Peyer's patch (tissue), 4 donors: Measurements from ENCODE around the gene SHC3. TPM values are rescaled to one million over a fixed set of nuclear protein-coding genes. Genes with fewer than 3 reads are reported as not detected.

ENCODE experiments used
- DNase-seq, 3 donors: peaks; one replicate each; pipeline ENCODE4 v3.0.0-alpha.2; 2017 to 2019
- H3K27ac ChIP-seq, 4 donors: fragments of 200-600 bp; sonication (generic); one replicate each; pipeline ENCODE4 v1.5.1; 2016 to 2019
- H3K27me3 ChIP-seq, 2 donors: fragments of 200-600 bp; sonication (generic); one replicate each; pipeline ENCODE4 v1.5.1; 2019
- H3K36me3 ChIP-seq, 3 donors: fragments of 200-600 bp; sonication (generic); one replicate each; pipeline ENCODE4 v1.5.1; 2016 to 2019
- H3K4me1 ChIP-seq, 4 donors: fragments of 200-600 bp; sonication (generic); one replicate each; pipeline ENCODE4 v1.5.1; 2016 to 2019
- H3K4me3 ChIP-seq, 4 donors: fragments of 200-600 bp; sonication (generic); 1 replicate in 3 of 4; 2 replicates in 1 of 4; pipeline ENCODE4 v1.5.1; 2016 to 2019; ENCODE audit warnings: mild to moderate bottlenecking in 1 of 4
- H3K9me3 ChIP-seq, 4 donors: fragments of 200-600 bp; sonication (generic); one replicate each; pipeline ENCODE4 v1.5.1; 2016 to 2019; ENCODE audit warnings: mild to moderate bottlenecking in 1 of 4
- POLR2A ChIP-seq, 2 donors: fragments of 450-650 bp; IDR thresholded peaks; one replicate each; pipeline ENCODE4 v1.5.1; 2017; ENCODE audit warnings: antibody characterized with exemption in 2 of 2, mild to moderate bottlenecking in 2 of 2, moderate library complexity in 2 of 2
- total RNA-seq, 4 donors: library from RNA; depleted of rRNA; stranded (reverse); fragments of >200 nt; gene quantifications; one replicate each; pipeline ENCODE4 v1.1.0, GENCODE V29; 2016
- TF ChIP-seq, protein P1 (sequence below), 6 experiments: fragments of 450-650 bp in 4 of 6; fragments of 200-600 bp in 2 of 6; sonication (generic) in 1 of 6; IDR thresholded peaks; one replicate each; pipeline ENCODE4 v1.5.1; 2017 to 2019; ENCODE audit warnings: antibody characterized with exemption in 6 of 6, mild to moderate bottlenecking in 3 of 6, moderate library complexity in 1 of 6

The SHC3 gene
- total RNA-seq, 4 donors from 2014 or later = 0.88 to 5.0 (median 2.2) TPM

GRCh38 chr9:89054865-89055495 is 123.6 kb downstream of the SHC3 start:
- no peak for DNase-seq
- TF ChIP-seq POLR2A (IDR thresholded peaks at IDR 0.05) = no peak
- TF ChIP-seq, protein P1, sequence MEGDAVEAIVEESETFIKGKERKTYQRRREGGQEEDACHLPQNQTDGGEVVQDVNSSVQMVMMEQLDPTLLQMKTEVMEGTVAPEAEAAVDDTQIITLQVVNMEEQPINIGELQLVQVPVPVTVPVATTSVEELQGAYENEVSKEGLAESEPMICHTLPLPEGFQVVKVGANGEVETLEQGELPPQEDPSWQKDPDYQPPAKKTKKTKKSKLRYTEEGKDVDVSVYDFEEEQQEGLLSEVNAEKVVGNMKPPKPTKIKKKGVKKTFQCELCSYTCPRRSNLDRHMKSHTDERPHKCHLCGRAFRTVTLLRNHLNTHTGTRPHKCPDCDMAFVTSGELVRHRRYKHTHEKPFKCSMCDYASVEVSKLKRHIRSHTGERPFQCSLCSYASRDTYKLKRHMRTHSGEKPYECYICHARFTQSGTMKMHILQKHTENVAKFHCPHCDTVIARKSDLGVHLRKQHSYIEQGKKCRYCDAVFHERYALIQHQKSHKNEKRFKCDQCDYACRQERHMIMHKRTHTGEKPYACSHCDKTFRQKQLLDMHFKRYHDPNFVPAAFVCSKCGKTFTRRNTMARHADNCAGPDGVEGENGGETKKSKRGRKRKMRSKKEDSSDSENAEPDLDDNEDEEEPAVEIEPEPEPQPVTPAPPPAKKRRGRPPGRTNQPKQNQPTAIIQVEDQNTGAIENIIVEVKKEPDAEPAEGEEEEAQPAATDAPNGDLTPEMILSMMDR (IDR thresholded peaks at IDR 0.05) = no peak
- no peaks in the 10 kb centered on the region for H3K36me3 ChIP-seq
- no peaks in the 10 kb centered on the region for H3K27me3 ChIP-seq
- no peak overlapping the region for H3K27ac ChIP-seq
- no peak overlapping the region for H3K4me3 ChIP-seq
- no peaks in the 10 kb centered on the region for H3K4me1 ChIP-seq
- H3K9me3 ChIP-seq = no peaks in the 10 kb centered on the region

DNA sequence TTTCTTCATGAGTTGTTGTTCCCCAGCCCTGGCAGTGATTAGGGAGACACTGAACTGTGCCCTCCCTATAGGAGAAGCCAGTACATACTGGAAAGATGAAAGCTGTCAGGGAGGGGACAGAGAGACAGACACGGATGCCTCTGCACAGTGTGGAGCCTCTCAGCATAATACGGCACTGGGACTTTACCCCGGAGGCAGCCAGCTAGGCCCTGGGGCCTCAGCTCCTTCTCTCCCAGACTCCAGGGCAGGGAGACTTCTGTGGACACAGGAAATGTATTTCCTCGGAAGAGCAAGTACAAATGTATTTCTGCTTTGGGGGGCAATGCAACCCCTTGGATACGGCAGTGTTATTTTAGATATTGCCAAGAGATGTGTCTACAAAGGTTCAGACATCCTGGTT is 125.3 kb downstream of the SHC3 start:
- H3K9me3 ChIP-seq = no peaks in the 10 kb centered on the region
- H3K4me1 ChIP-seq = no peaks in the 10 kb centered on the region
- no peak overlapping the region for H3K27ac ChIP-seq
- H3K36me3 ChIP-seq = no peaks in the 10 kb centered on the region
- DNase-seq = no peak
- no peaks in the 10 kb centered on the region for H3K27me3 ChIP-seq
- TF ChIP-seq, protein P1 (IDR thresholded peaks at IDR 0.05) = no peak
- TF ChIP-seq POLR2A (IDR thresholded peaks at IDR 0.05) = no peak
- H3K4me3 ChIP-seq = no peak overlapping the region

GRCh38 chr9:89052470-89053097 is 126.0 kb downstream of the SHC3 start:
- no peaks in the 10 kb centered on the region for H3K27me3 ChIP-seq
- TF ChIP-seq, protein P1 (IDR thresholded peaks at IDR 0.05) = no peak
- TF ChIP-seq POLR2A (IDR thresholded peaks at IDR 0.05) = no peak
- no peak for DNase-seq
- H3K4me1 ChIP-seq = no peaks in the 10 kb centered on the region
- H3K4me3 ChIP-seq = no peak overlapping the region
- no peaks in the 10 kb centered on the region for H3K36me3 ChIP-seq
- no peak overlapping the region for H3K27ac ChIP-seq
- H3K9me3 ChIP-seq = no peaks in the 10 kb centered on the region

DNA sequence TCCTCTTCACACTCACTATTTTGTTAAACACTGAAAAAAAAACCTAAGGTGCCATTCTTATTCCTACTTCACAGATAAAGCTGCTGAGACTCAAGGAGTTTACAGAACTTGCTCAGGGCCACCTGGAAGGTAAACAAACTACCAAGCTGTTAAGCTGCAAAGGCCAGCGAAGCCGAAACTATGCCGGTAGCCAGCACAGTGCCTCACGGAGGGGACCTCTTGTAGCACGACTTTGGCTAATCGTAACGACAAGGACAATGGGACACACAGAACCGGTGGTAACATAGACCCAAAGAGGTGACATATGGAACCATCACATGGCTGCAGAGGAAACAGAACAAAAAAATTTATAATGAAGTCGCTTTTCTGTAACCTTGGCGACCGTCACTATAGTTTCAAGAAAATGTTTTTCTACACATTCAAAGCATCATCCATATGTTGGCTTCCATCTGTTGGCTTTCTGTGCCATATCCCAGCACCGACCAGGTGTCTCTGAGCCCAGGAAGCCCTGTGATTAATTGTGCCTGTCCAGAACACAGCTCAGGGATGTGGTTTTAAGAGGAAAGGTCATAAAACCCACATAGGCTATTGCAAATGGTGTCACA is 127.1 kb downstream of the SHC3 start:
- TF ChIP-seq, protein P1 (IDR thresholded peaks at IDR 0.05) = no peak
- TF ChIP-seq POLR2A (IDR thresholded peaks at IDR 0.05) = no peak
- H3K36me3 ChIP-seq = no peaks in the 10 kb centered on the region
- no peak overlapping the region for H3K4me3 ChIP-seq
- no peaks in the 10 kb centered on the region for H3K4me1 ChIP-seq
- no peaks in the 10 kb centered on the region for H3K9me3 ChIP-seq
- no peaks in the 10 kb centered on the region for H3K27me3 ChIP-seq
- no peak for DNase-seq
- no peak overlapping the region for H3K27ac ChIP-seq

DNA sequence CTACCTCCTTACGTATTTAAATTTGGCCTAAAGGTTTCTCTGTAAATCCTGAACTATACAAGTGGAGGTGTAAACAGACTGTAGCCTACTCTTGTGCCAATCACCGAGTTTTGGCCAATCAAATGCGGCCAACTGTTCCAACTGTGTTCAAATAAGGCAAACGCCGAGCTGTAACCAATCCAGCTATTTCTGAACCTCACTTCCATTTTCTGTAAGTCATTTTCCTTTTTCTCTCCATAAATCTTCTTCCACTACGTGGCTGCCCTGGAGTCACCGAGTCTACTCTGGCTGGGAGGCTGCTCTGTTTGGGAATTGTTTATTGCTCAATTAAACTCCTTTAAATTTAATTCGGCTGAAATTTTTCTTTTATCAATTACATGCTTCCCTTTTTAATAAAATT is 129.0 kb downstream of the SHC3 start:
- Histone ChIP-seq H3K9me3 (no peaks in the 10 kb centered on the region), H3K4me3 (no peak overlapping the region), H3K4me1 (no peaks in the 10 kb centered on the region), H3K27ac (no peak overlapping the region), H3K36me3 (no peaks in the 10 kb centered on the region), H3K27me3 (no peaks in the 10 kb centered on the region)
- DNase-seq = no peak
- TF ChIP-seq POLR2A (IDR thresholded peaks at IDR 0.05) = no peak
- TF ChIP-seq, protein P1 (IDR thresholded peaks at IDR 0.05) = no peak
